ENCODE measurements around the gene FANCF.

DNA sequence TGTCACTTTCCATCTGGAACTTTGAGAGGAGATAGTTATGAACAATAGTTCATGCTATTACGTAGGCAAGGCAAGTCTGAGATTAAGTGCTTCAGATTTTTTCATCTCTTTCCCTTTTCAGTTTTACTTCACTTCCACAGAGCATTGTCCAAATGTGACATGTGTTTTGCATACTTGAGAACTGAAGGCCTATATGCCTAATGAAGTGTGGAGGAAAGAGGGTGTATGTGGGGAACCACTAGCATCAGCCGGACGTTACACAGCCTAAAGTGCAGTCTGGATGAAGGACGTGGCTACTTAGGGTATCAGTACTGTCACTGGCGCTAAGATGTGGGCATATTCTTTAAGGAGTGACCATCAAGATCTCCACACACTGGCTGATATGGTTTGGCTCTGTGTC, 26.2 kb downstream of the FANCF start:
- TF ChIP-seq POLR2AphosphoS5 (IDR thresholded peaks at IDR 0.05; ENCODE audit: low read depth) (no peak), GABPA (IDR thresholded peaks at IDR 0.05; ENCODE audit: low read depth) (no peak)
- TF ChIP-seq, protein P1, sequence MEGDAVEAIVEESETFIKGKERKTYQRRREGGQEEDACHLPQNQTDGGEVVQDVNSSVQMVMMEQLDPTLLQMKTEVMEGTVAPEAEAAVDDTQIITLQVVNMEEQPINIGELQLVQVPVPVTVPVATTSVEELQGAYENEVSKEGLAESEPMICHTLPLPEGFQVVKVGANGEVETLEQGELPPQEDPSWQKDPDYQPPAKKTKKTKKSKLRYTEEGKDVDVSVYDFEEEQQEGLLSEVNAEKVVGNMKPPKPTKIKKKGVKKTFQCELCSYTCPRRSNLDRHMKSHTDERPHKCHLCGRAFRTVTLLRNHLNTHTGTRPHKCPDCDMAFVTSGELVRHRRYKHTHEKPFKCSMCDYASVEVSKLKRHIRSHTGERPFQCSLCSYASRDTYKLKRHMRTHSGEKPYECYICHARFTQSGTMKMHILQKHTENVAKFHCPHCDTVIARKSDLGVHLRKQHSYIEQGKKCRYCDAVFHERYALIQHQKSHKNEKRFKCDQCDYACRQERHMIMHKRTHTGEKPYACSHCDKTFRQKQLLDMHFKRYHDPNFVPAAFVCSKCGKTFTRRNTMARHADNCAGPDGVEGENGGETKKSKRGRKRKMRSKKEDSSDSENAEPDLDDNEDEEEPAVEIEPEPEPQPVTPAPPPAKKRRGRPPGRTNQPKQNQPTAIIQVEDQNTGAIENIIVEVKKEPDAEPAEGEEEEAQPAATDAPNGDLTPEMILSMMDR (IDR thresholded peaks at IDR 0.05; ENCODE audit: insufficient read depth, low read length), result no peak
- TF ChIP-seq, protein P2, sequence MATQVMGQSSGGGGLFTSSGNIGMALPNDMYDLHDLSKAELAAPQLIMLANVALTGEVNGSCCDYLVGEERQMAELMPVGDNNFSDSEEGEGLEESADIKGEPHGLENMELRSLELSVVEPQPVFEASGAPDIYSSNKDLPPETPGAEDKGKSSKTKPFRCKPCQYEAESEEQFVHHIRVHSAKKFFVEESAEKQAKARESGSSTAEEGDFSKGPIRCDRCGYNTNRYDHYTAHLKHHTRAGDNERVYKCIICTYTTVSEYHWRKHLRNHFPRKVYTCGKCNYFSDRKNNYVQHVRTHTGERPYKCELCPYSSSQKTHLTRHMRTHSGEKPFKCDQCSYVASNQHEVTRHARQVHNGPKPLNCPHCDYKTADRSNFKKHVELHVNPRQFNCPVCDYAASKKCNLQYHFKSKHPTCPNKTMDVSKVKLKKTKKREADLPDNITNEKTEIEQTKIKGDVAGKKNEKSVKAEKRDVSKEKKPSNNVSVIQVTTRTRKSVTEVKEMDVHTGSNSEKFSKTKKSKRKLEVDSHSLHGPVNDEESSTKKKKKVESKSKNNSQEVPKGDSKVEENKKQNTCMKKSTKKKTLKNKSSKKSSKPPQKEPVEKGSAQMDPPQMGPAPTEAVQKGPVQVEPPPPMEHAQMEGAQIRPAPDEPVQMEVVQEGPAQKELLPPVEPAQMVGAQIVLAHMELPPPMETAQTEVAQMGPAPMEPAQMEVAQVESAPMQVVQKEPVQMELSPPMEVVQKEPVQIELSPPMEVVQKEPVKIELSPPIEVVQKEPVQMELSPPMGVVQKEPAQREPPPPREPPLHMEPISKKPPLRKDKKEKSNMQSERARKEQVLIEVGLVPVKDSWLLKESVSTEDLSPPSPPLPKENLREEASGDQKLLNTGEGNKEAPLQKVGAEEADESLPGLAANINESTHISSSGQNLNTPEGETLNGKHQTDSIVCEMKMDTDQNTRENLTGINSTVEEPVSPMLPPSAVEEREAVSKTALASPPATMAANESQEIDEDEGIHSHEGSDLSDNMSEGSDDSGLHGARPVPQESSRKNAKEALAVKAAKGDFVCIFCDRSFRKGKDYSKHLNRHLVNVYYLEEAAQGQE (IDR thresholded peaks at IDR 0.05; ENCODE audit: insufficient replicate concordance, low read depth), result no peak
